Smooth muscle cell of the pulmonary artery (primary cell): ENCODE measurements around the gene ADTRP. TPM values are rescaled to one million over a fixed set of nuclear protein-coding genes. Genes with fewer than 3 reads are reported as not detected.

ENCODE experiments used
- total RNA-seq: library from RNA; depleted of rRNA; stranded (reverse); fragments of >200 nt; gene quantifications from 2 replicates; pipeline ENCODE4 v1.2.3, GENCODE V29; 2014

ADTRP gene
- 2.0 and 9.0 TPM in 2 replicates for total RNA-seq

GRCh38 chr6:11778648-11779328 is at the start of gene ADTRP:
ADTRP (minus strand) TSS chr6:11778803; CDS start chr6:11778759, 44 bp downstream.

Other genes starting within 250 kb of the ADTRP start
- 1.8 and 2.2 TPM in 2 replicates for gene TMEM170B, start 241.1 kb downstream of the ADTRP start, total RNA-seq
- gene HIVEP1, start 233.5 kb upstream of the ADTRP start, total RNA-seq: 19.5 and 24.3 TPM in 2 replicates